AG10803 (cell line): Measurements from ENCODE around the gene TMEM82.

Experiments
- DNase-seq: peaks from one replicate; pipeline ENCODE4 v3.0.0; 2010; ENCODE audit warnings: low read depth
- H3K4me3 ChIP-seq: 2 replicates; pipeline ENCODE4 v1.5.1; 2011; ENCODE audit warnings: mild to moderate bottlenecking, low read length, control low read depth
- CTCF ChIP-seq: conservative IDR thresholded peaks from 2 replicates; pipeline ENCODE4 v1.5.1; 2011; ENCODE audit warnings: mild to moderate bottlenecking, low read length, control low read depth, inconsistent platforms

Gene TMEM82

GRCh38 chr1:15788624-15789301, 46.5 kb downstream of the TMEM82 start:
- no peak for TF ChIP-seq CTCF
- peak; percentile 40 for DNase-seq

GRCh38 chr1:15796086-15796462, 53.8 kb downstream of the TMEM82 start:
- no peak for DNase-seq
- H3K4me3 ChIP-seq, result no peak overlapping the region
- TF ChIP-seq CTCF, result no peak

More at GRCh38 chr1:15788624-15789301, 46.5 kb downstream of the TMEM82 start:
- no peak overlapping the region for H3K4me3 ChIP-seq
